MM.1S (cell line): ENCODE data around the gene CRADD.

Experiments used
- CTCF ChIP-seq: fragments of 300-600 bp; sonication (generic); IDR thresholded peaks from 2 replicates; pipeline ENCODE4 v1.5.1; 2016; ENCODE audit warnings: antibody characterized with exemption, low read length, mixed read lengths
- EZH2 ChIP-seq: fragments of 300-600 bp; sonication (generic); optimal IDR thresholded peaks from 2 replicates; pipeline ENCODE3; 2017; ENCODE audit warnings: low read depth, mild to moderate bottlenecking, antibody characterized with exemption, low read length, mixed read lengths
- EZH2phosphoT487 ChIP-seq: fragments of 300-600 bp; sonication (generic); IDR thresholded peaks from 2 replicates; pipeline ENCODE4 v1.6.1; 2018; ENCODE audit warnings: antibody characterized with exemption, low read length

GRCh38 chr12:93738199-93739058 lies 61.3 kb downstream of the CRADD start:
- TF ChIP-seq CTCF (no peak), EZH2 (no peak), EZH2phosphoT487 (no peak)
